Kidney (tissue), 14 donors: ENCODE data around the gene GIMAP7. TPM values are rescaled to one million over a fixed set of nuclear protein-coding genes. Genes with fewer than 3 reads are reported as not detected.

Source experiments
- DNase-seq, 5 donors: peaks; one replicate each; pipeline ENCODE4 v3.0.0-alpha.2; 2013 to 2020
- FAIRE-seq: peaks from 2 replicates; lab custom pipeline; 2012; peaks lifted over from hg19 to GRCh38; lab: Jason Lieb, UNC
- H3K27ac ChIP-seq, 2 donors: one replicate each; pipeline ENCODE4 v1.7.0; 2013; ENCODE audit warnings: low read depth in 2 of 2, low read length in 2 of 2, inconsistent platforms in 1 of 2
- H3K27me3 ChIP-seq: one replicate; pipeline ENCODE4 v1.7.1; 2013; ENCODE audit warnings: low read length, inconsistent platforms; ENCODE audit not compliant: control insufficient read depth, insufficient read depth
- H3K36me3 ChIP-seq, 3 donors: one replicate each; pipeline versions ENCODE4 v1.7.0 to v1.7.1; 2013; ENCODE audit warnings: low read length in 3 of 3, control low read depth in 1 of 3, inconsistent platforms in 1 of 3; ENCODE audit not compliant: insufficient read depth in 3 of 3, control insufficient read depth in 2 of 3
- H3K4me1 ChIP-seq, 3 donors: one replicate each; pipeline versions ENCODE4 v1.7.0 to v1.7.1; 2013; ENCODE audit warnings: low read length in 3 of 3, inconsistent platforms in 1 of 3, low read depth in 1 of 3; ENCODE audit not compliant: control insufficient read depth in 2 of 3, insufficient read depth in 2 of 3
- H3K4me3 ChIP-seq, 3 donors: one replicate each; pipeline versions ENCODE4 v1.7.0 to v1.8.1; 2013; ENCODE audit warnings: low read length in 3 of 3, control low read depth in 1 of 3, inconsistent platforms in 1 of 3
- H3K9ac ChIP-seq, 3 donors: one replicate each; pipeline versions ENCODE4 v1.7.0 to v1.7.1; 2013; ENCODE audit warnings: low read length in 3 of 3, control low read depth in 1 of 3, inconsistent platforms in 1 of 3
- H3K9me3 ChIP-seq, 3 donors: one replicate each; pipeline versions ENCODE4 v1.7.0 to v1.7.1; 2013; ENCODE audit warnings: low read length in 3 of 3, control low read depth in 1 of 3, inconsistent platforms in 1 of 3; ENCODE audit not compliant: control insufficient read depth in 2 of 3, insufficient read depth in 1 of 3
- intact Hi-C: fragments of 100-400 bp; cut with DNase I; formaldehyde crosslinking; loops from one replicate; pipeline ENCODE4 v1.11.1; 2022
- polyA plus RNA-seq: library from polyadenylated mRNA; stranded (reverse); fragments of 350-450 nt; fragmentation: Illumina TruSeq; extraction: RNeasy Lipid Tissue Mini Kit (QIAGEN cat#74804); gene quantifications from one replicate; pipeline ENCODE4 v1.2.3, GENCODE V29; 2014; ENCODE audit warnings: low read depth, low replicate concordance; ENCODE audit not compliant: insufficient read depth
- total RNA-seq: library from RNA; stranded (reverse); fragmentation: NEBNext Ultra II Directional; extraction: Animal tissue kit (Norgen Biotek cat#: 25700); gene quantifications from one replicate; pipeline ENCODE4 v1.2.1, GENCODE V29; 2021
- TF ChIP-seq, protein P1 (sequence below): IDR thresholded peaks from 3 replicates; pipeline ENCODE4 v1.5.1; 2012; ENCODE audit warnings: mild to moderate bottlenecking, moderate library complexity, borderline replicate concordance; ENCODE audit not compliant: insufficient read depth; ENCODE audit errors: extremely low read depth
- donor health status: control.
- donor health status: control.
- donor health status: control.
- donor health status: control.
- donor health status: control.
- donor health status: DM: yes; HTN: yes; CAD: no.
- donor health status: Normal renal cell carcinoma (clear cell type).

The GIMAP7 gene
- total and polyA plus RNA-seq, 2 donors from 2014 or later = 36.0 to 43.6 TPM

DNA sequence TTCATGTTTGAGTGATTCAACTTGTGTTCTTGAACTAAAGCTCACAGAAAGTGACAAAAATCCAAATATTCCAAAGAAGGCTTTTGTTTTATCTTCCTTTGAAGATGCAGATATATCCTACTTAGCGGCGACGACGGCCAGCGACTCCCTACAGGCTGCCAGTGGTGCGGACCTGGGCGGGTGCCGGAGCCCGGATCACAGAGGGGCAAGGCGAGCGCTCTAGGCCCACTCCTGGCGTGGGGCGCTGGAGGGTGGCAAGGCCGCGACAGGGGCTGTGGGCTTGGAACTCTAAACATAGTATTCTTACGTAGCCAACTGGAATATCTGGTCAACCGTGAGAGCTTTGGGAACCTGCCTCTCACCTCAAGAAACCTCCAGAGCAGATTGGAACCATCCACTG is 914 bp upstream of the GIMAP7 start:
- Histone ChIP-seq H3K4me1 (no peaks in the 10 kb centered on the region), H3K9ac (no peak overlapping the region), H3K9me3 (no peaks in the 10 kb centered on the region), H3K4me3 (peak overlapping the region in 1 of 3 donors; percentile 61), H3K27me3 (no peaks in the 10 kb centered on the region), H3K36me3 (no peaks in the 10 kb centered on the region), H3K27ac (peak overlapping the region in 1 of 2 donors; percentile 11)
- no peak for FAIRE-seq
- intact Hi-C loops = no loop called here
- DNase-seq = no peak
- TF ChIP-seq, protein P1, sequence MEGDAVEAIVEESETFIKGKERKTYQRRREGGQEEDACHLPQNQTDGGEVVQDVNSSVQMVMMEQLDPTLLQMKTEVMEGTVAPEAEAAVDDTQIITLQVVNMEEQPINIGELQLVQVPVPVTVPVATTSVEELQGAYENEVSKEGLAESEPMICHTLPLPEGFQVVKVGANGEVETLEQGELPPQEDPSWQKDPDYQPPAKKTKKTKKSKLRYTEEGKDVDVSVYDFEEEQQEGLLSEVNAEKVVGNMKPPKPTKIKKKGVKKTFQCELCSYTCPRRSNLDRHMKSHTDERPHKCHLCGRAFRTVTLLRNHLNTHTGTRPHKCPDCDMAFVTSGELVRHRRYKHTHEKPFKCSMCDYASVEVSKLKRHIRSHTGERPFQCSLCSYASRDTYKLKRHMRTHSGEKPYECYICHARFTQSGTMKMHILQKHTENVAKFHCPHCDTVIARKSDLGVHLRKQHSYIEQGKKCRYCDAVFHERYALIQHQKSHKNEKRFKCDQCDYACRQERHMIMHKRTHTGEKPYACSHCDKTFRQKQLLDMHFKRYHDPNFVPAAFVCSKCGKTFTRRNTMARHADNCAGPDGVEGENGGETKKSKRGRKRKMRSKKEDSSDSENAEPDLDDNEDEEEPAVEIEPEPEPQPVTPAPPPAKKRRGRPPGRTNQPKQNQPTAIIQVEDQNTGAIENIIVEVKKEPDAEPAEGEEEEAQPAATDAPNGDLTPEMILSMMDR = no peak

DNA sequence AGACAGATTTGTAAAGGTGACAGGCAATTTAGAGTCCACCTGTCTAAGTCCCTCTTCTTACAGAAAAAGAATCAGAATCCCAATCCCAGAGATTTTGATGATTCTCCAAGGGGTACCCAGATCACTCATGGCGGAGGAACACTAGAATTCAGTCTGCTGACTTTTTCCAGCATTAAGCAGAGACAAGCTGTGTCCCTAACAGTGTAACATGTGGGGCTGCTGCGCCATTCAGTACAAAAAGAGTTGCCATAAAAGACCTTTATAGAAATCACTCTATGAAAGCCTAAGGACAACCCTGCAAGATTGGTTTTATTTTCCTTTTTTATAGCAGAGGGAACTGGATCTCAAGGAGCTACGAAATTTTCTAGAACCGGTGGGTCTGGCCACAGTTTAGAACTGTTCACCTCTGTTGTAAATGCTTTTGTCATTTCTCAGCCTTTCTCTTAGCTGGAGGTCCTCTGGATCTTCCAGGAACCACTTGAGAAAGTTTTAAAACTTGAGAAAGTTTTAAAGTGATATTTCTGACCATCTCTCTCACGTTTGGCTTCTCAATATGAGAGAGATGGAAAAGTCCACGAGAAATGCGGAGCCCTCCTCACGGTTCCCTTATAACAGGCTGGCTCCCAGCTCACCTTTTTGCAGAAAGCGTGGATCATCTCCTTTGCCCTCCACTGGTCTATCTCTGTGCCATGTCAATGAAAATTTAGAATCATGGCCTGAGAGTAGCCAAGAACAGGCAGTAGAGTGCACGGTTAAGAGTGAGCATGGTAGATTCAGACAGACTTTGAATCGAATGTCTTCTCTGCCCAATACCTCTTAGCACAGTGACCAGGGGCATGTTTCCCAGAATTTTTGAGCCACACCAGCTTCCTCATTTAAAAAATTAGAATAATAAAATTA is 826 bp downstream of the GIMAP7 start:
- H3K27ac ChIP-seq = peak overlapping the region; percentile 43 to 72
- DNase-seq (no peak), FAIRE-seq (no peak)
- H3K4me3 ChIP-seq = peak overlapping the region; percentile 7 to 67 (median 61)
- peak overlapping the region in 2 of 3 donors; percentile 30 to 56 for H3K9ac ChIP-seq
- TF ChIP-seq, protein P1 = no peak
- no peaks in the 10 kb centered on the region for H3K36me3 ChIP-seq
- intact Hi-C loops = no loop called here
- no peaks in the 10 kb centered on the region for H3K9me3 ChIP-seq
- H3K4me1 ChIP-seq = no peaks in the 10 kb centered on the region
- no peaks in the 10 kb centered on the region for H3K27me3 ChIP-seq

DNA sequence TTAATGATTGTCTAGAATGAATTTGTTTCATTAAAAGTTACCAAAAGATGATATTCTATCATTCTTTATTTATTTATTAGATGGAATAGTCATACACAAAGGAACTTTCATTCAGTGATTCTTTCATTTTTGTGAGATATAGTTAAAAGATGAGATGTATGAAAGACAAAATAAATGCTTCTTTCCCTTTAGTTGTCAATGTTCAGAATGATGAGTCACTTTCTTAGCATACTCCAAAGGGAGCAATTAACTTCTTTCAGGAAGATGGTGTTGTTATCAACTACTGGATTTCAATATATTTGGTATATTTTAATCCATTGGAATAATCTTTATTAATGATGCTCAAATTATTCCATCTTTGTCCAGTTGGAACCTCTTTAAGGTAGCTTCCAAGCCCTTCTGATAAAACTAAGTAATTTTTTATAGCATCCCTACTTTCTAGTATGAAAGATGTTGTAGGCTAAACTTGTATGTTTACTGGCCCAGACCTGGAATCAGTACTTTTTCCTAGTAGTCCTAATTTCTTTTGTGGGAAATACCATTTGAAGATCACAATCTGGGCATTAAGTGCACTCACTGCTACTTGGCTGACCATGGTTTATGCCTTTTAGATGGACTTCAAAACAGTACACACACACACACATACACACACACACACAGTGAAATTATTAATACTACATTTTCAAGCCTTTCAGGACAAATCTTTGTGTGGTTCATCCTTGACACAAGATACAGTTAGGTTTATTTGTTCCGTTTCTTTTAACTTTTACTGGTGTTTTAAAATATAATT is 2.5 kb downstream of the GIMAP7 start:
- TF ChIP-seq, protein P1 = no peak
- Histone ChIP-seq H3K4me3 (peak overlapping the region; percentile 13 to 67 (median 61)), H3K4me1 (no peaks in the 10 kb centered on the region), H3K36me3 (no peaks in the 10 kb centered on the region), H3K27ac (peak overlapping the region in 1 of 2 donors; percentile 48), H3K9me3 (no peaks in the 10 kb centered on the region), H3K27me3 (no peaks in the 10 kb centered on the region), H3K9ac (peak overlapping the region in 1 of 3 donors; percentile 22)
- no peak for FAIRE-seq
- intact Hi-C loops = no loop called here
- no peak for DNase-seq
